Breast epithelium (tissue), 4 donors: ENCODE measurements around the gene TENM4. TPM values are rescaled to one million over a fixed set of nuclear protein-coding genes. Genes with fewer than 3 reads are reported as not detected.

Experiments used
- DNase-seq, 2 donors: peaks; one replicate each; pipeline ENCODE4 v3.0.0-alpha.2; 2019; ENCODE audit warnings: low spot score in 2 of 2
- H3K27ac ChIP-seq, 2 donors: fragments of 200-600 bp; sonication (generic) in 1 of 2; one replicate each; pipeline ENCODE4 v1.5.1; 2016 to 2019; ENCODE audit warnings: mild to moderate bottlenecking in 1 of 2
- H3K27me3 ChIP-seq, 2 donors: fragments of 200-600 bp; sonication (generic) in 1 of 2; one replicate each; pipeline versions ENCODE4 v1.5.1 to v1.6.0; 2017 to 2019; ENCODE audit warnings: control low read depth in 1 of 2, mild to moderate bottlenecking in 1 of 2
- H3K36me3 ChIP-seq: fragments of 200-600 bp; one replicate; pipeline ENCODE4 v1.5.1; 2019
- H3K4me1 ChIP-seq, 2 donors: fragments of 200-600 bp; sonication (generic); one replicate each; pipeline ENCODE4 v1.5.1; 2016 to 2019; ENCODE audit warnings: control low read depth in 1 of 2
- H3K4me3 ChIP-seq, 3 donors: fragments of 200-600 bp; sonication (generic); 1 replicate in 2 of 3; 2 replicates in 1 of 3; pipeline ENCODE4 v1.5.1; 2016 to 2019; ENCODE audit warnings: mild to moderate bottlenecking in 3 of 3, moderate library complexity in 2 of 3
- H3K9me3 ChIP-seq, 2 donors: fragments of 200-600 bp; sonication (generic) in 1 of 2; one replicate each; pipeline ENCODE4 v1.5.1; 2016 to 2019; ENCODE audit warnings: control low read depth in 1 of 2
- CTCF ChIP-seq, 3 donors: fragments of 450-650 bp; IDR thresholded peaks; one replicate each; pipeline ENCODE4 v1.5.1; 2016 to 2017; ENCODE audit warnings: antibody characterized with exemption in 3 of 3, mild to moderate bottlenecking in 3 of 3, moderate library complexity in 3 of 3
- POLR2A ChIP-seq: fragments of 450-650 bp; IDR thresholded peaks from one replicate; pipeline ENCODE4 v1.6.1; 2016; ENCODE audit warnings: antibody characterized with exemption, mild to moderate bottlenecking, moderate library complexity
- POLR2AphosphoS5 ChIP-seq, 3 donors: sonication (generic); formaldehyde crosslinking; IDR thresholded peaks; one replicate each; pipeline ENCODE4 v1.6.1; 2017; ENCODE audit warnings: antibody characterized with exemption in 3 of 3
- intact Hi-C: fragments of 100-400 bp; cut with DNase I; formaldehyde crosslinking; loops from one replicate; pipeline ENCODE4 v1.15.1; 2023; ENCODE audit warnings: low total_unique reads
- total RNA-seq, 3 donors: library from RNA; depleted of rRNA; stranded (reverse); fragments of >200 nt; gene quantifications; one replicate each; pipeline ENCODE4 v1.1.0, GENCODE V29; 2016

TENM4 gene
- total RNA-seq, 3 donors from 2014 or later = 0.29 to 7.9 (median 4.8) TPM

GRCh38 chr11:78796956-78797355 is 643.9 kb downstream of the TENM4 start:
- intact Hi-C loops = no loop called here
- no peak overlapping the region for H3K4me3 ChIP-seq
- H3K9me3 ChIP-seq = no peaks in the 10 kb centered on the region
- H3K27ac ChIP-seq = no peak overlapping the region
- H3K36me3 ChIP-seq = no peaks in the 10 kb centered on the region
- peaks cover 4 to 6% of the 10 kb centered on the region in 2 donors for H3K4me1 ChIP-seq
- TF ChIP-seq POLR2A (no peak), POLR2AphosphoS5 (IDR thresholded peaks at IDR 0.05) (no peak), CTCF (IDR thresholded peaks at IDR 0.05) (no peak)
- no peak for DNase-seq
- H3K27me3 ChIP-seq = no peaks in the 10 kb centered on the region

GRCh38 chr11:78795621-78796261 is 645.1 kb downstream of the TENM4 start:
- DNase-seq = no peak
- H3K36me3 ChIP-seq = no peaks in the 10 kb centered on the region
- TF ChIP-seq POLR2A = no peak
- TF ChIP-seq CTCF (IDR thresholded peaks at IDR 0.05) = no peak
- TF ChIP-seq POLR2AphosphoS5 (IDR thresholded peaks at IDR 0.05) = no peak
- H3K4me1 ChIP-seq = no peaks in the 10 kb centered on the region
- H3K27me3 ChIP-seq = no peaks in the 10 kb centered on the region
- intact Hi-C loops = no loop called here
- no peaks in the 10 kb centered on the region for H3K9me3 ChIP-seq
- no peak overlapping the region for H3K4me3 ChIP-seq
- no peak overlapping the region for H3K27ac ChIP-seq

- H3K4me1 ChIP-seq = no peaks in the 10 kb centered on the region
These were observed 648.9 kb downstream of the TENM4 start for GRCh38 chr11:78791964-78792363.

GRCh38 chr11:78791254-78791653 is 649.6 kb downstream of the TENM4 start:
- intact Hi-C loops = no loop called here
- Histone ChIP-seq H3K4me3 (no peak overlapping the region), H3K27me3 (no peaks in the 10 kb centered on the region)

More at GRCh38 chr11:78791964-78792363, 648.9 kb downstream of the TENM4 start:
- H3K27me3 ChIP-seq = no peaks in the 10 kb centered on the region
- H3K27ac ChIP-seq = no peak overlapping the region
- no peak for TF ChIP-seq CTCF (IDR thresholded peaks at IDR 0.05)
- TF ChIP-seq POLR2AphosphoS5 (IDR thresholded peaks at IDR 0.05) = no peak
- no peak for TF ChIP-seq POLR2A
- DNase-seq = no peak
- no peak overlapping the region for H3K4me3 ChIP-seq
- H3K9me3 ChIP-seq = no peaks in the 10 kb centered on the region
- intact Hi-C loops = no loop called here
- no peaks in the 10 kb centered on the region for H3K36me3 ChIP-seq

More at GRCh38 chr11:78791254-78791653, 649.6 kb downstream of the TENM4 start:
- TF ChIP-seq POLR2A (no peak), POLR2AphosphoS5 (IDR thresholded peaks at IDR 0.05) (no peak), CTCF (IDR thresholded peaks at IDR 0.05) (no peak)
- H3K4me1 ChIP-seq = no peaks in the 10 kb centered on the region
- H3K27ac ChIP-seq = no peak overlapping the region
- no peaks in the 10 kb centered on the region for H3K9me3 ChIP-seq
- no peak for DNase-seq
- no peaks in the 10 kb centered on the region for H3K36me3 ChIP-seq
